Keratinocyte (primary cell): Measurements from ENCODE around the gene DIPK1B.

ENCODE experiments used
- CTCF ChIP-seq, 3 experiments: IDR thresholded peaks in 1 of 3; conservative IDR thresholded peaks in 1 of 3; optimal IDR thresholded peaks in 1 of 3; 2 replicates in 2 of 3; 3 replicates in 1 of 3; pipeline versions ENCODE3 to v1.5.1; 2011; ENCODE audit warnings: low read length in 3 of 3, mild to moderate bottlenecking in 3 of 3, moderate library complexity in 2 of 3, control low read depth in 1 of 3, inconsistent platforms in 1 of 3; ENCODE audit not compliant: insufficient read depth in 2 of 3; ENCODE audit errors: extremely low read depth in 1 of 3
- EZH2 ChIP-seq: IDR thresholded peaks from one replicate; pipeline ENCODE4 v1.6.1; 2012; ENCODE audit warnings: inconsistent platforms, mild to moderate bottlenecking, low read length, moderate library complexity

- TF ChIP-seq CTCF (optimal IDR thresholded peaks at IDR 0.05 in 1 of 3, IDR thresholded peaks at IDR 0.05 in 1 of 3, conservative IDR thresholded peaks at IDR 0.05 in 1 of 3; ENCODE audit: extremely low read depth in 1 of 3, insufficient read depth in 2 of 3, low read length in 3 of 3), result no peak
- TF ChIP-seq EZH2, result no peak
These were observed 12.4 kb downstream of the DIPK1B start for GRCh38 chr9:136724772-136725171.
